Cardiac fibroblast (primary cell): Measurements from ENCODE around the gene PRRC2C.

ENCODE experiments used
- DNase-seq, 2 donors: peaks; one replicate each; pipeline versions ENCODE4 v3.0.0 to v3.0.0-alpha.2; 2010; ENCODE audit warnings: low read depth in 2 of 2
- H3K4me3 ChIP-seq, 2 donors: replicated peaks in 1 of 2; 1 replicate in 1 of 2; 2 replicates in 1 of 2; pipeline ENCODE4 v1.5.1; 2011; ENCODE audit warnings: low read depth in 2 of 2, low read length in 2 of 2, mild to moderate bottlenecking in 2 of 2, moderate library complexity in 1 of 2
- CTCF ChIP-seq: IDR thresholded peaks from one replicate; pipeline ENCODE4 v1.5.1; 2011; ENCODE audit warnings: low read depth, mild to moderate bottlenecking, low read length, inconsistent platforms

Gene PRRC2C

DNA sequence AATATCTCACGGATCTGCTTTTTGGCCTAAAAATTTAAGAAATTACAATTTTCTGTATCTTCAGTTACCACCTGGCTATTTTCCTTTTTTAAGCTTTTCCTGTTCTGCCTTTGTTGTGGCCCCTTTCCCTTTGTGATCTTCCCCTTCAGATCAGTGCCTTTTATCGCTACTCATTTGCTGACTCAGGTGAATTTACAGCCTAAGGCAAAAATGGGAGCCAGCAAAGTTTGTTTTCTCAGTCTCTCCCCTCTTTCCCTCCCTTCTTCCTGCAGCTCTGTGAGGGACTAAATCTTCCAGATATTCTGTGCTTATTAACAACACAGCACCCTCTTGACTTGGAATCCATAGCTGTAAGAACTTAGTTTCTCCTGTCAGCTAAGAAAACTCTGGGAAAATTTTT is 5.3 kb upstream of the PRRC2C start:
- no peak for DNase-seq
- H3K4me3 ChIP-seq: no peak overlapping the region
- no peak for TF ChIP-seq CTCF

GRCh38 chr1:171484760-171485374 is 463 bp upstream of the PRRC2C start:
- DNase-seq: no peak
- TF ChIP-seq CTCF: no peak
- H3K4me3 ChIP-seq: peak overlapping the region; percentile 99

DNA sequence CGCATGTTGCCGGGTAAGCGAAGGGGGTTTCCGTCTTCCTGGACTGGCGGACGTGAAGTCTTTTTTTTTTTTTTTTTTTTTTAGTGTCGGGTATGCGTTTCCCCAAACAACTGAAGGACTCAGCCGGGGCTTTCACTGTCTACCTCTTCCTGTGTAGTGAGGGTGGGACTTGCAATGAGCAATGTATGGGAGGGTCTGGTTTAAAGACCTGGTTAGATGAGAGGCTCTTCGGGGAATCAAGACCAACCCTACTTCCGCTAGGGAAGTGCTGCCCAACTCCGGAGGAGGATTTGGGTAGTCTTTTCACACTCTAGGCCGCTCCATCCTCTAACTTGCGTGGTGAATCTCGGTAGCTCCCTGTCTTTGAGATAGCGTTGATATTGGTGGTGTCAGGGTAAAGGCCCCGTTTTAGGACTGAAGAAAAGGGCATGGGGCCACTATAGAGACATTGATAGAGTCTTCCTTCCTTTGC is 754 bp downstream of the PRRC2C start:
- H3K4me3 ChIP-seq: peak overlapping the region; percentile 99
- DNase-seq: peak; percentile 74 to 82
- no peak for TF ChIP-seq CTCF

DNA sequence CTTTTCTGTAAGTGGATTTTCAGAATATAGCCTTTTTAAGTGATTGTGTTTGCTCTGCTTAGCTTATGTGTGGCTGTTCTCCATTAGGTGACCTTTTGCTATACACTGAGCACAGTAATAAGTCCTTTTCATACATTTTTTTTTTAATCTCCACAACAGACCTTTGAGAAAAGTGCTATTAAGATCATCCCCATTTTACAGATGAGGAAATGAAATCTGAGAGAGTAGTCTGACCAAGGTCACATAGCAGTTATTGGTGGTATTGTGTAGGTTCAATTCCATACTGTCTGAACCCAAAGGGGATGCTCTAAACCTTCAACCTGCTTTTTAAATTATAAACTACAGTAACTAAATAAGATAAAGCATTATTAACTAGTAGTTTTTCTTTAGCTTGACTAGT is 1.7 kb downstream of the PRRC2C start:
- TF ChIP-seq CTCF: no peak
- H3K4me3 ChIP-seq: peak overlapping the region; percentile 99
- DNase-seq: no peak

- DNase-seq: peak in 1 of 2 donors; percentile 27
- no peak for TF ChIP-seq CTCF
- no peak overlapping the region for H3K4me3 ChIP-seq
Observed at GRCh38 chr1:171488190-171488929, 3.0 kb downstream of the PRRC2C start.

DNA sequence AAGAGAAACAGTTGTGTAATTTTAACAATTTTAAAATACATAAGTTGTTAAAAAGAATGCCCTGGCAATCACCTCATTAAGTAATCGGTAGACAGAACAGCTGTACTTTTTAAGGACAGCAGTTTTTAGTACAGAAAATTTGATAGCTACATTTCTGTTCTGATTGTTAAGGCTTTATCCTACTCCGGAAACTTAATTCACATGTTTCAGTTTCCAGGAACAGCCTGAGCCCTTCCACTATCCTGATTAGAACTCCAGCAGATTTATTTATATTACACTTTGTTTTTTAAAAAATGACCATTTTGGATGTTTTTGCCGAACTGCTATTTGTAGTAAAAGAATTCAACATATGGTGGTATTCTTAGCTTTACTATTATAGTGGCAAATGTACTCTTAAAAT is 8.7 kb downstream of the PRRC2C start:
- DNase-seq: peak in 1 of 2 donors; percentile 42
- H3K4me3 ChIP-seq: no peak overlapping the region
- TF ChIP-seq CTCF: no peak
